Activated naive CD4-positive, alpha-beta T cell treated with anti-CD3 and anti-CD28 coated beads for 36 hours (primary cell): ENCODE results near the gene TRIM29. TPM values are rescaled to one million over a fixed set of nuclear protein-coding genes. Genes with fewer than 3 reads are reported as not detected.

Experiments used
- CTCF ChIA-PET: fragments of 350-600 bp; sonication (Branson Sonifier 250); formaldehyde crosslinking; loops from one replicate; lab custom pipeline; 2021; ENCODE audit warnings: antibody characterized with exemption; lab: Charles Lee
- DNase-seq: peaks from one replicate; pipeline ENCODE4 v3.0.0-alpha.2; 2020
- H3K27ac Mint-ChIP-seq: one replicate; pipeline ENCODE4 v1.8.0; 2021; ENCODE audit warnings: mild to moderate bottlenecking, mixed read lengths
- H3K27me3 Mint-ChIP-seq: one replicate; pipeline ENCODE4 v1.8.0; 2021; ENCODE audit warnings: low read depth, mixed read lengths
- H3K36me3 Mint-ChIP-seq: one replicate; pipeline ENCODE4 v1.8.0; 2021; ENCODE audit warnings: low read depth, mixed read lengths
- H3K4me1 Mint-ChIP-seq: one replicate; pipeline ENCODE4 v1.8.0; 2021; ENCODE audit warnings: low read depth, mixed read lengths
- H3K4me3 Mint-ChIP-seq: one replicate; pipeline ENCODE4 v1.8.0; 2021; ENCODE audit warnings: mild to moderate bottlenecking, moderate library complexity, mixed read lengths
- H3K9me3 Mint-ChIP-seq: one replicate; pipeline ENCODE4 v1.8.0; 2021; ENCODE audit warnings: mixed read lengths
- intact Hi-C: fragments of 100-400 bp; cut with micrococcal nuclease; formaldehyde crosslinking; loops from one replicate; pipeline ENCODE4 v1.15.1; 2023
- total RNA-seq, 2 experiments: library from RNA; stranded (reverse); gene quantifications; one replicate each; pipeline ENCODE4 v1.2.3, GENCODE V29; 2021

The TRIM29 gene
- total RNA-seq, 2 experiments from 2014 or later = not detected

- CTCF ChIA-PET = no interaction called here
- Mint-ChIP-seq H3K36me3 (no peaks in the 10 kb centered on the region), H3K27me3 (no peaks in the 10 kb centered on the region), H3K9me3 (no peaks in the 10 kb centered on the region), H3K4me1 (no peaks in the 10 kb centered on the region), H3K27ac (no peak overlapping the region), H3K4me3 (no peak overlapping the region)
- intact Hi-C loops = no loop called here
- no peak for DNase-seq
These were observed 5.2 kb downstream of the TRIM29 start for GRCh38 chr11:120132645-120133185.

DNA sequence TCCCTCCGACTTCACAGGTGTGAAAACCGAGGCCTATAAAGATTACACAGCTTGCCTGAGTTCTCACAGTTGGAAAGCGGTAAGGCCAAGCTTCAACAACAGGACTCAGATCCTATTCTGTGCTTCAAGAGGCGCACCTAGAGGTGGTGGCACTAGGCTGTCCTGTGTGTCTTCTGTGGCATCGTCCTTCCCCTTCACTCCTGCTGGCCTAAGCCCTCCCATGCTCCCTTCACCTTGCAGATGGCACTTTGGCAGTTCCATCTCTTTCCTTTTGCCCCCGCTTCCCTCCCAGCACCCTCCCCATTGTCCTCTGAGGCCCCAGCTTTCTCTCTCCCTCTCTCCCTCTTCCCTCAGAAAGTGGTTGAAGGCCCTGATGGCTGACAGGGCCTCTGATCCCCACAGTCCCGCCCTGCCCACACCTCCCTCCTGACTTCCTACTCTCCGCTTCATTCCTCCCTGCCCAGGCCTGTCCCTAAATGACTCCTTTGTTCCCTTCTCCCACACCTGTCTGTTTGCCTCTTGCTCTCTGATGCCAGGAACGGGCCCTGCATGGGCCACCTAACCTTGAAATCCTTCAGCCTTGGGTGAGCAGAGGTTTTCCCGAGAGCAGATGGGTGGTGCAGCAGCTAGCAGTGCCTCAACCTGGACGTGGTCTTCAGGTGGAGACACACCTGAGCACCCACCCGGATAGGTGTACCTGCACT is 5.8 kb downstream of the TRIM29 start:
- CTCF ChIA-PET = interaction anchor here (1.5 kb wide), 1 partner anchor 24 kb away, joined by 4 read pairs; no protein-coding TSS in a partner anchor
- Mint-ChIP-seq H3K4me1 (no peaks in the 10 kb centered on the region), H3K36me3 (no peaks in the 10 kb centered on the region), H3K27me3 (no peaks in the 10 kb centered on the region), H3K4me3 (no peak overlapping the region), H3K9me3 (no peaks in the 10 kb centered on the region), H3K27ac (no peak overlapping the region)
- no peak for DNase-seq
- intact Hi-C loops = no loop called here

GRCh38 chr11:120130991-120131760 is 6.7 kb downstream of the TRIM29 start:
- H3K4me1 Mint-ChIP-seq = no peaks in the 10 kb centered on the region
- no peaks in the 10 kb centered on the region for H3K9me3 Mint-ChIP-seq
- no peak overlapping the region for H3K27ac Mint-ChIP-seq

GRCh38 chr11:120130176-120130980 is 7.5 kb downstream of the TRIM29 start:
- no peak for DNase-seq
- CTCF ChIA-PET = interaction anchor here (1.5 kb wide), 1 partner anchor 22 kb away, joined by 4 read pairs; no protein-coding TSS in a partner anchor
- H3K4me3 Mint-ChIP-seq = no peak overlapping the region
- no peak overlapping the region for H3K27ac Mint-ChIP-seq
- H3K4me1 Mint-ChIP-seq = no peaks in the 10 kb centered on the region
- no peaks in the 10 kb centered on the region for H3K9me3 Mint-ChIP-seq
- intact Hi-C loops = no loop called here
- H3K27me3 Mint-ChIP-seq = no peaks in the 10 kb centered on the region
- no peaks in the 10 kb centered on the region for H3K36me3 Mint-ChIP-seq

More at GRCh38 chr11:120130991-120131760, 6.7 kb downstream of the TRIM29 start:
- Mint-ChIP-seq H3K4me3 (no peak overlapping the region), H3K27me3 (no peaks in the 10 kb centered on the region), H3K36me3 (no peaks in the 10 kb centered on the region)
- intact Hi-C loops = no loop called here
- CTCF ChIA-PET = interaction anchor here (1.5 kb wide), 1 partner anchor 23 kb away, joined by 4 read pairs; no protein-coding TSS in a partner anchor
- DNase-seq = no peak

- Mint-ChIP-seq H3K27ac (no peak overlapping the region), H3K4me3 (no peak overlapping the region), H3K27me3 (no peaks in the 10 kb centered on the region), H3K36me3 (no peaks in the 10 kb centered on the region), H3K4me1 (no peaks in the 10 kb centered on the region), H3K9me3 (no peaks in the 10 kb centered on the region)
- no peak for DNase-seq
- CTCF ChIA-PET = no interaction called here
- intact Hi-C loops = no loop called here
These were observed 8.3 kb downstream of the TRIM29 start for GRCh38 chr11:120129570-120129969.

GRCh38 chr11:120128392-120129119 is 9.4 kb downstream of the TRIM29 start:
- CTCF ChIA-PET = interaction anchor here (1.2 kb wide), 1 partner anchor 11 kb away, joined by 3 read pairs; no protein-coding TSS in a partner anchor
- Mint-ChIP-seq H3K36me3 (no peaks in the 10 kb centered on the region), H3K4me1 (no peaks in the 10 kb centered on the region), H3K27me3 (no peaks in the 10 kb centered on the region), H3K9me3 (no peaks in the 10 kb centered on the region), H3K4me3 (no peak overlapping the region), H3K27ac (no peak overlapping the region)
- intact Hi-C loops = no loop called here
- no peak for DNase-seq

- DNase-seq = no peak
- CTCF ChIA-PET = no interaction called here
- Mint-ChIP-seq H3K27me3 (no peaks in the 10 kb centered on the region), H3K4me3 (no peak overlapping the region), H3K36me3 (no peaks in the 10 kb centered on the region), H3K27ac (no peak overlapping the region), H3K9me3 (no peaks in the 10 kb centered on the region), H3K4me1 (no peaks in the 10 kb centered on the region)
- intact Hi-C loops = no loop called here
These were observed 10.7 kb downstream of the TRIM29 start for GRCh38 chr11:120127236-120127635.

- Mint-ChIP-seq H3K36me3 (no peaks in the 10 kb centered on the region), H3K4me1 (no peaks in the 10 kb centered on the region), H3K9me3 (no peaks in the 10 kb centered on the region), H3K27ac (no peak overlapping the region), H3K27me3 (no peaks in the 10 kb centered on the region), H3K4me3 (no peak overlapping the region)
- no peak for DNase-seq
- intact Hi-C loops = no loop called here
- CTCF ChIA-PET = no interaction called here
These were observed 11.3 kb downstream of the TRIM29 start for GRCh38 chr11:120126620-120127019.

- Mint-ChIP-seq H3K4me3 (no peak overlapping the region), H3K9me3 (no peaks in the 10 kb centered on the region), H3K27ac (no peak overlapping the region), H3K4me1 (no peaks in the 10 kb centered on the region), H3K27me3 (no peaks in the 10 kb centered on the region), H3K36me3 (no peaks in the 10 kb centered on the region)
- no peak for DNase-seq
- intact Hi-C loops = no loop called here
- CTCF ChIA-PET = interaction anchor here (0.5 kb wide), 1 partner anchor 86 kb away, joined by 3 read pairs; no protein-coding TSS in a partner anchor
These were observed 12.4 kb downstream of the TRIM29 start for GRCh38 chr11:120125509-120125908.

GRCh38 chr11:120125024-120125423 is 12.9 kb downstream of the TRIM29 start:
- intact Hi-C loops = no loop called here
- CTCF ChIA-PET = no interaction called here
- no peaks in the 10 kb centered on the region for H3K36me3 Mint-ChIP-seq
- DNase-seq = no peak
- H3K4me3 Mint-ChIP-seq = no peak overlapping the region
- no peaks in the 10 kb centered on the region for H3K9me3 Mint-ChIP-seq
- no peaks in the 10 kb centered on the region for H3K4me1 Mint-ChIP-seq
- no peaks in the 10 kb centered on the region for H3K27me3 Mint-ChIP-seq
- H3K27ac Mint-ChIP-seq = no peak overlapping the region

DNA sequence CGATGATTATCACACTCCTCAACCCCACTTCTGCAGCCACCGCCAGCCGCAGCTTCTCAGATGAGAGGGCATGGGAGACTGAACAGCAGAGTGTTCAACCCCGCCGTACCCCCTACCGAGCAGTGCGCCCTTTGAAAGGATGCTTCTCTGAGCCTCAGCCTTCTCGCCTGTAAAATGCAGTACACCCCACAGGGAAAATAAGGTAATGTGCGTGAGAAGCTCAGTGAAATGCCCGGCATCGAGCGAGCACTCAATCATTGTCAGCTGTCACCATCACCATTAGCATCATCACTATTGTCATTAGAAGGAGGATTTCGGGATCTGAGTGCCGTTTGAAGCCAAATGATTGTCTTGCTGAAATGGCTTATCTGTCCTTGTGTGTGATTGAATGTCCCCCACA is 13.6 kb downstream of the TRIM29 start:
- no peaks in the 10 kb centered on the region for H3K4me1 Mint-ChIP-seq
- no peak overlapping the region for H3K4me3 Mint-ChIP-seq
- no peak overlapping the region for H3K27ac Mint-ChIP-seq
- DNase-seq = no peak
- CTCF ChIA-PET = no interaction called here
- intact Hi-C loops = no loop called here
- H3K27me3 Mint-ChIP-seq = no peaks in the 10 kb centered on the region
- no peaks in the 10 kb centered on the region for H3K36me3 Mint-ChIP-seq
- no peaks in the 10 kb centered on the region for H3K9me3 Mint-ChIP-seq
